HG02973 (cell line): Measurements from ENCODE around the gene ALDH1B1.
A peak's percentile ranks its signal among the peaks of the same experiment; 100 is the strongest.

ENCODE experiments used
- ATAC-seq: cut with Tn5 transposase; IDR thresholded peaks from one replicate; pipeline ENCODE4 v1.9.1; 2021; ENCODE audit warnings: moderate library complexity; ENCODE audit not compliant: unreplicated experiment

Gene ALDH1B1

GRCh38 chr9:38392235-38393127 is at the start of gene ALDH1B1:
TSS of gene ALDH1B1 (plus strand) at chr9:38392702. CDS start at chr9:38395749, 3,047 bp downstream.
- peak; percentile 98 for ATAC-seq

GRCh38 chr9:38343037-38343436 is 49.5 kb upstream of the ALDH1B1 start:
- no peak for ATAC-seq

- ATAC-seq: no peak
These were observed 49.0 kb upstream of the ALDH1B1 start for GRCh38 chr9:38343552-38343951.

GRCh38 chr9:38344566-38345324 is 47.8 kb upstream of the ALDH1B1 start:
- ATAC-seq: no peak

- ATAC-seq: no peak
These were observed 46.4 kb upstream of the ALDH1B1 start for GRCh38 chr9:38345851-38346755.

- ATAC-seq: no peak
These were observed 45.7 kb upstream of the ALDH1B1 start for GRCh38 chr9:38346811-38347210.

- no peak for ATAC-seq
These were observed 45.2 kb upstream of the ALDH1B1 start for GRCh38 chr9:38347271-38347671.

GRCh38 chr9:38347946-38348345 is 44.6 kb upstream of the ALDH1B1 start:
- no peak for ATAC-seq

- no peak for ATAC-seq
These were observed 42.0 kb upstream of the ALDH1B1 start for GRCh38 chr9:38350529-38350928.

GRCh38 chr9:38352530-38353328 is 39.8 kb upstream of the ALDH1B1 start:
- no peak for ATAC-seq

- ATAC-seq: no peak
These were observed 37.4 kb upstream of the ALDH1B1 start for GRCh38 chr9:38355115-38355514.

- ATAC-seq: no peak
These were observed 36.9 kb upstream of the ALDH1B1 start for GRCh38 chr9:38355517-38356120.

GRCh38 chr9:38356851-38357250 is 35.7 kb upstream of the ALDH1B1 start:
- no peak for ATAC-seq

GRCh38 chr9:38357350-38358114 is 35.0 kb upstream of the ALDH1B1 start:
- no peak for ATAC-seq

- ATAC-seq: no peak
These were observed 33.9 kb upstream of the ALDH1B1 start for GRCh38 chr9:38358390-38359296.

- no peak for ATAC-seq
These were observed 33.2 kb upstream of the ALDH1B1 start for GRCh38 chr9:38359297-38359653.

- no peak for ATAC-seq
These were observed 32.7 kb upstream of the ALDH1B1 start for GRCh38 chr9:38359689-38360385.
